Astrocyte of the spinal cord (primary cell): ENCODE measurements around the gene OR8B4.

Experiments used
- DNase-seq: peaks from one replicate; pipeline ENCODE4 v3.0.0; 2011; ENCODE audit warnings: low read depth, low spot score
- H3K4me3 ChIP-seq: 2 replicates; pipeline ENCODE4 v1.5.1; 2011; ENCODE audit warnings: low read depth, mild to moderate bottlenecking, low read length, moderate library complexity
- CTCF ChIP-seq: IDR thresholded peaks from 2 replicates; pipeline ENCODE4 v1.5.1; 2012; ENCODE audit warnings: low read depth, mild to moderate bottlenecking, low read length, inconsistent platforms
- in situ Hi-C: cut with HindIII; loops from 2 replicates; pipeline ENCODE4 v1.10.0; 2017; ENCODE audit warnings: low sequenced_read_pairs

Gene OR8B4

GRCh38 chr11:124442847-124443246, 18.2 kb upstream of the OR8B4 start:
- TF ChIP-seq CTCF, result no peak
- in situ Hi-C loops, result no loop called here
- no peak for DNase-seq
- no peak overlapping the region for H3K4me3 ChIP-seq

- in situ Hi-C loops, result no loop called here
- no peak for DNase-seq
- no peak overlapping the region for H3K4me3 ChIP-seq
- TF ChIP-seq CTCF, result no peak
These were observed 17.8 kb upstream of the OR8B4 start for GRCh38 chr11:124442442-124442841.

GRCh38 chr11:124441519-124441918, 16.8 kb upstream of the OR8B4 start:
- TF ChIP-seq CTCF, result no peak
- no peak overlapping the region for H3K4me3 ChIP-seq
- DNase-seq, result no peak
- in situ Hi-C loops, result no loop called here

- in situ Hi-C loops, result no loop called here
- TF ChIP-seq CTCF, result no peak
- H3K4me3 ChIP-seq, result no peak overlapping the region
- no peak for DNase-seq
These were observed 16.4 kb upstream of the OR8B4 start for GRCh38 chr11:124441081-124441480.

GRCh38 chr11:124440608-124441007, 15.9 kb upstream of the OR8B4 start:
- TF ChIP-seq CTCF, result no peak
- DNase-seq, result no peak
- in situ Hi-C loops, result no loop called here

GRCh38 chr11:124434699-124435098, 10.0 kb upstream of the OR8B4 start:
- TF ChIP-seq CTCF, result no peak
- DNase-seq, result no peak
- in situ Hi-C loops, result no loop called here
- H3K4me3 ChIP-seq, result no peak overlapping the region

More at GRCh38 chr11:124440608-124441007, 15.9 kb upstream of the OR8B4 start:
- no peak overlapping the region for H3K4me3 ChIP-seq

- in situ Hi-C loops, result no loop called here
- DNase-seq, result no peak
- no peak for TF ChIP-seq CTCF
- H3K4me3 ChIP-seq, result no peak overlapping the region
These were observed 4.9 kb upstream of the OR8B4 start for GRCh38 chr11:124429599-124429998.
